Measurements from ENCODE around the gene PIM2.
"Not testable (repeated sequence)": the region's sequence is repeated elsewhere in the genome, so short reads cannot be mapped to it uniquely, and the experiment has no call there.

PIM2 gene

DNA sequence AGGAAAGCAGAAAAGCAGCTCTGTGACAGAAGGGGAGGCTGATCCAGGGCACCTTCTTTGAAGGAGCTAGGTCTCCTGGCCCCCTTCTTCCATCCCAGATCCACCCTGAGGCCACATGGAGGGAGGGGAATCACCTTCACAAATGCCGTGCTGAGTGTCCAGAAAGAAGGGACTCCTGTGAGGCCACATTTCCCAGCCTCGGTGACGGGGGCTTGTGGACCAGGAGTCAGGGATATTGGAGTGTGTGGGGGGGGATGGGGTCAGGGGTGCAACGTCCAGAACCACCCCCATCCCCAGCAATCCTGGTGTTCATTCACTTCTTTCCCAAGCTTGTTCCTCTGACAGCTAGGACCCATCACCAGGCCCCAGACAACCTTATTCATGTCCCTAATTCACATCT, 25.9 kb downstream of the PIM2 start:
- no peak overlapping the region for H3K4me3 ChIP-seq (ENCODE audit: control insufficient read depth, low read depth, low read length)
- DNase-seq (ENCODE audit: low read depth) = no peak
- TF ChIP-seq, protein P1, sequence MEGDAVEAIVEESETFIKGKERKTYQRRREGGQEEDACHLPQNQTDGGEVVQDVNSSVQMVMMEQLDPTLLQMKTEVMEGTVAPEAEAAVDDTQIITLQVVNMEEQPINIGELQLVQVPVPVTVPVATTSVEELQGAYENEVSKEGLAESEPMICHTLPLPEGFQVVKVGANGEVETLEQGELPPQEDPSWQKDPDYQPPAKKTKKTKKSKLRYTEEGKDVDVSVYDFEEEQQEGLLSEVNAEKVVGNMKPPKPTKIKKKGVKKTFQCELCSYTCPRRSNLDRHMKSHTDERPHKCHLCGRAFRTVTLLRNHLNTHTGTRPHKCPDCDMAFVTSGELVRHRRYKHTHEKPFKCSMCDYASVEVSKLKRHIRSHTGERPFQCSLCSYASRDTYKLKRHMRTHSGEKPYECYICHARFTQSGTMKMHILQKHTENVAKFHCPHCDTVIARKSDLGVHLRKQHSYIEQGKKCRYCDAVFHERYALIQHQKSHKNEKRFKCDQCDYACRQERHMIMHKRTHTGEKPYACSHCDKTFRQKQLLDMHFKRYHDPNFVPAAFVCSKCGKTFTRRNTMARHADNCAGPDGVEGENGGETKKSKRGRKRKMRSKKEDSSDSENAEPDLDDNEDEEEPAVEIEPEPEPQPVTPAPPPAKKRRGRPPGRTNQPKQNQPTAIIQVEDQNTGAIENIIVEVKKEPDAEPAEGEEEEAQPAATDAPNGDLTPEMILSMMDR (conservative IDR thresholded peaks at IDR 0.05; ENCODE audit: control insufficient read depth, insufficient read depth, low read depth, low read length) = no peak

DNA sequence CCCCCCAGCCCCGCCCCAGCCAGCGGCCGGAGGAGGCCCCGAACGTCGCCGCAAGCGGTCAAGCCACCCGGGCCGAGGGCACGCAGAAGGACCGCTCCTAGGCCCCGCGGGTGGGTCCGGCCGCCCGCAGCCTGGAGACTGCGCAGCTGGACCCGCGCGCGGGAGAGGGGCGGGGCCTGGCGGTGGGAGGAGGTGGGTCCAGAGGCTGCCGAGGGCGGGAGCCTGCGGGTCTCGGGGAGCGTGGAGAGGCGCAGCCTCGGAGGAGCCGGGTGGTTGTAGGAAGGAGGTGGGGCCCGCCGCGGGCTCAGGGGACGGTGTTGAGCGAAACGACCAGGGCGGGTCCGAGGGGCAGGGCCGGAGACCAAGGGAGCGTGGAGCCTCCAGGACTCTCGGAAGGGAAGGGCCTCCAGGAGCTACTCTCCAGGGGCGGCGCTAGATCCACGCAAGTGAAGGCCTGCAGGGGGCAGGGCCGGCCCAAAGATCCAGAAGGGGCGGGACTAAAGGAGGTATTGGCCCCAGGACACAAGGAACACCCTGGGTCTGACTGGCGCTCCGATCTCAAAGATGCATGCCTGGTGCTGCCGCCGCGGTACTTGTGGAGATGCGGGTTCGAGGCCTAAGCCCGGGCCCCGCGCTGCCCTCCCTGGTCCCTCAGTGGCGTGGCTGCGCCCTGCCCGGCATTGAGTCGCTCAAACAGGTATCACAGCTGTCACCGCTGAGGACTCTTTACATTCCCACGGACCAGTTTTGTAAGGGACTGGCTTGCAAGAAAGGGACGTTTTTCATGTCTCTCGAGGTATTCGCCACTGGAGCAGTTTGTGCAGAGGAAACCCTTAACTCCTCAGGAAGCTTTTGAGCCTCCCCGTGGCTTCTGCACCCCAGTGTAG, 27.2 kb downstream of the PIM2 start:
- DNase-seq (ENCODE audit: low read depth) = peak; percentile 78
- peak overlapping the region; percentile 40 for H3K4me3 ChIP-seq (ENCODE audit: control insufficient read depth, low read depth, low read length)
- TF ChIP-seq, protein P1 (conservative IDR thresholded peaks at IDR 0.05; ENCODE audit: control insufficient read depth, insufficient read depth, low read depth, low read length) = peak; percentile 33

DNA sequence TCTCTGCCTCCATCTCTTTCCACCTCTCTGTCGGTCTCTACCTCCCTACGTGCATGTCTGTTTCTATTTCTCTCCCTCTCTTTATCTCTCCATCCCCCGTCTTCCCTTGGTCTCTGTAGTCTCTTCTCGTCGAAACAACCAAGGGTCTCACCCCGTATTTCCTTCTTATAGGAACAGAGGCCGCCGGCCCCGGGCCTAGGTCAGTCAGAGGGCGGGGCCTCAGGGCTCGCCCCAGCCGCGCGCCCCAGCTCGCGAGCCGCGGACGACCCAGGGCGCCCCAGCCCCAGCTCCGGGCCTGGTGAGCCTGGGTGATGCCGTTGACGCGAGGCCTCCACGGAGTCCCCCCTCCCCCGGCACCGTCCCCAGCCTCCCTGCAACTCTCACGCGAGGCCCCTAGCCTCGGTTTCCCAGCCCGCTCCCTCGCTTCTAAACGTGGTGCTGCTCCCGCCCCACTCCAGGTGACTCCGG, 27.9 kb downstream of the PIM2 start:
- DNase-seq (ENCODE audit: low read depth) = no peak
- TF ChIP-seq, protein P1 (conservative IDR thresholded peaks at IDR 0.05; ENCODE audit: control insufficient read depth, insufficient read depth, low read depth, low read length) = no peak
- peak overlapping the region; percentile 40 for H3K4me3 ChIP-seq (ENCODE audit: control insufficient read depth, low read depth, low read length)

DNA sequence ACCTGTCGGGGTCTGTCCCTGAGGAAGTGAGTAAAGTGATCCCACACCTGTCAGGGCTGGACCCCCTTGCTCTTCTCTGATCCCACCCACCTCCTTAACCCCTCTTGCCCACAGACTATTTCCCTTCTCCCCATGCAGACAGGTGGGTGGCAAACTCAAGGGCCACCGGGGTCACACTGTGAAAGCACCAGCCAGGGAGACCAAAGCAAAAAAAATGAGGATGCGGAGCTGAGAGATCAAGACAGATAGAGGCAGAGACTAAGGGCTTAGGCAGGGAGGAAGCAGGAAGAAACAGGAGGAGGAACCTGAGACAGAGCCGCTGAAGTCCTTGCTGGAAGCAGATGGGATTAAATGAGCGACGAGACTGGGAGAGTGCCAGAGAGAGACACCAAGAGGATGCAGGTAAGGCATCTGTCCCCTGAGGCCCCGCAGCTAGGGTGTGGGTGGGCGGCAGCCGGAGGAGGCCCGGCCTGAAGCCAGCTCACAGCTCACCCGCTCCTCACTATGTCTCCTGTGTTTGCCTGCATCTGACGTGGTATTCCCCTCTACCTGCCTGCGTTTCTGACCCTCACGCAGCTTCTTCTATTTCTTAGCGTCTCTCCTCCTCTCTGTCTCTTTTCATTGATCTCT, 28.4 kb downstream of the PIM2 start:
- peak overlapping the region; percentile 40 for H3K4me3 ChIP-seq (ENCODE audit: control insufficient read depth, low read depth, low read length)
- no peak for DNase-seq (ENCODE audit: low read depth)
- TF ChIP-seq, protein P1 (conservative IDR thresholded peaks at IDR 0.05; ENCODE audit: control insufficient read depth, insufficient read depth, low read depth, low read length) = no peak

DNA sequence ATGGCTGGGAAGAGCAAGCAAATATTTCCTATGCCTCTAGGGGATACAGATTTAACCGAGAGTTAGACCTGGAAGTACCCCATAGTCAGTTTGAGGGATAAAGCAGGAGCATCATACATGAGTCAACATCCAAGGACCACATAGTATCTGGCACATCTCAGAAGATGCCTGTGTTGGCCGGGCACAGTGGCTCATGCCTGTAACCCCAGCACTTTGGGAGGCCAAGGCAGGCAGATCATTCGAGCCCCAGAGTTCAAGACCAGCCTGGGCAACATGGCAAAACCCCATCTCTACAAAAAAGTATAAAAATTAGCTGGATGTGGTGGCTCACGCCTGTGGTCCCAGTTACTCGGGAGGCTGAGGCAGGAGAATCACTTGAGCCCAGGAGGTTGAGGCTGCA, 32.2 kb downstream of the PIM2 start:
- not testable (repeated sequence) for DNase-seq (ENCODE audit: low read depth); H3K4me3 ChIP-seq (ENCODE audit: control insufficient read depth, low read depth, low read length)

DNA sequence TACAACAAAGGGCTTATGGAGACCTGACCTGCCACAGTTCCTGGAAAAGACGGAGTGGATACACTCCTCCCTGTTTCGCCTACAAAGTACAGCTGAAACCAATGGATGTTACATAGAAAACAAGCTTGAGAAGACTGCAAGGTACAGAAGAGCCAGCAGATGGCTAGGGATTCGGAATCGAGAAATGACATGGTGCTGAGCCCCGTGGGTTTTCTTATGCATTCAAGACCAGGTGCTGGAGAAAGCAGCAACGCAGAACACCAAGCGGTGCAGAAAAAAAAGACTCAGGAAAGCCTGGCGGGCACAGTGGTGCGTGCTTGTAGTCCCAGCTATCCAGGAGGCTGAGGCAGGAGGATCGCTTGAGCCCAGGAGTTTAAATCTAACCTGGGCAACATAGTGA, 35.1 kb downstream of the PIM2 start:
- TF ChIP-seq, protein P1 (conservative IDR thresholded peaks at IDR 0.05; ENCODE audit: control insufficient read depth, insufficient read depth, low read depth, low read length) = no peak
- no peak overlapping the region for H3K4me3 ChIP-seq (ENCODE audit: control insufficient read depth, low read depth, low read length)
- no peak for DNase-seq (ENCODE audit: low read depth)

DNA sequence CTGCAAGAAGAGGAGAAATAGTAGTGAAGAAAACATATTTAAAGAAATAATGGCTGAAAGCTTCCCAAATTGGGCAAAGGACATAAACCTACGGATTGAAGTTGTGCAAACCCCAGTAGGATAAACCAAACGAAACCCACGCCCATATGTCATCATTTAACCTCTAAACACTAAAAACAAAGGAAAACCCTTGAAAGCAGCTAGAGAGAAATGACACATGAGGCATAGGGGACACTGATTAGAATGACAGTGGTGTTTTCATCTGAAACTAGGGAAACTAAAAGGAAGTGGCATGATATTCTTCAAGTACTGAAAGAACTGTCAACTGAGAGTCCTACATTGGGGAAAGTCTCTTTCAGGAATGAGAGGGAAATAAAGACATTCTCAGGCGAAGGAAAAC, 41.9 kb downstream of the PIM2 start:
- not testable (repeated sequence) for H3K4me3 ChIP-seq (ENCODE audit: control insufficient read depth, low read depth, low read length); DNase-seq (ENCODE audit: low read depth)

DNA sequence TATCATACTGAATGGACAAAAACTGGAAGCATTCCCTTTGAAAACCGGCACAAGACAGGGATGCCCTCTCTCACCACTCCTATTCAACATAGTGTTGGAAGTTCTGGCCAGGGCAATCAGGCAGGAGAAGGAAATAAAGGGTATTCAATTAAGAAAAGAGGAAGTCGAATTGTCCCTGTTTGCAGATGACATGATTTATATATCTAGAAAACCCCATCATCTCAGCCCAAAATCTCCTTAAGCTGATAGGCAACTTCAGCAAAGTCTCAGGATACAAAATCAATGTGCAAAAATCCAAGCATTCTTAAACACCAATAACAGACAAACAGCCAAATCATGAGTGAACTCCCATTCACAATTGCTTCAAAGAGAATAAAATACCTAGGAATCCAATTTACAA, 46.8 kb downstream of the PIM2 start:
- H3K4me3 ChIP-seq (ENCODE audit: control insufficient read depth, low read depth, low read length); DNase-seq (ENCODE audit: low read depth): not testable (repeated sequence)

Measured in fibroblast of mammary gland (primary cell).